ENCODE data around the gene ING5. TPM values are rescaled to one million over a fixed set of nuclear protein-coding genes. Genes with fewer than 3 reads are reported as not detected.

ING5 gene
- total and polyA plus RNA-seq, 7 donors = 14.5 to 25.4 (median 18.9) TPM

DNA sequence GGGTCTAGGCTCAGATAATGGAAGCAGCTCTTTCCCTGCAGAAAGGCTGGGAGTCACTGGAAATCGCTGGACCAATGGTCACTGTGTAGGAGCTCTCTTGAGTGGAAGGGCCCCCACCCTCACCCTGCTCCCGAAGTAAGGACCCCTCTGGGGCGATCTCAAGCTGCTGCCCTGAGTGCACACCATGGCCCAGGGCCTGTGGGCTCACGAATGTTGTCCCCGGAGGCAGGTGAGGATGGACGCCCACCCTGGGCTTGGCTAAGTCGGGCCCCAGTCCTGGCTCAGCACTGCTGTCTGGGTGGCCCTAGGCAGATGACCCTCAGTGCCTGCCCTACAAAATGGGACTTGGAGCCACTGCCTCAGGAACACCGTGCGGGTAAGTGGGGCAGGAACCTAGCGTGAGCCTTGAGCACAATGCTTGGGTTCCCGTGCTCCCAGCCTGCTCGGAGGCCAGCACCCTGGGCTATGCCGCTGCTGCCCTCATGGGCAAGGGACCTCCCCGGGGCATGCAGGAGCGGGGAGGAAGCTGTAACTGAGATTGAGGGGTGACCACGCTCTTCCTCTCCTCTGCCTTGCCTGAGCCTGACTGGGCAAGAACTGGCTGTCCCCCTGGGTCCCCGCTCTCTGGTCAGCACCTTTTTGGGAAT, 36.3 kb downstream of the ING5 start:
- TF ChIP-seq, protein P1, sequence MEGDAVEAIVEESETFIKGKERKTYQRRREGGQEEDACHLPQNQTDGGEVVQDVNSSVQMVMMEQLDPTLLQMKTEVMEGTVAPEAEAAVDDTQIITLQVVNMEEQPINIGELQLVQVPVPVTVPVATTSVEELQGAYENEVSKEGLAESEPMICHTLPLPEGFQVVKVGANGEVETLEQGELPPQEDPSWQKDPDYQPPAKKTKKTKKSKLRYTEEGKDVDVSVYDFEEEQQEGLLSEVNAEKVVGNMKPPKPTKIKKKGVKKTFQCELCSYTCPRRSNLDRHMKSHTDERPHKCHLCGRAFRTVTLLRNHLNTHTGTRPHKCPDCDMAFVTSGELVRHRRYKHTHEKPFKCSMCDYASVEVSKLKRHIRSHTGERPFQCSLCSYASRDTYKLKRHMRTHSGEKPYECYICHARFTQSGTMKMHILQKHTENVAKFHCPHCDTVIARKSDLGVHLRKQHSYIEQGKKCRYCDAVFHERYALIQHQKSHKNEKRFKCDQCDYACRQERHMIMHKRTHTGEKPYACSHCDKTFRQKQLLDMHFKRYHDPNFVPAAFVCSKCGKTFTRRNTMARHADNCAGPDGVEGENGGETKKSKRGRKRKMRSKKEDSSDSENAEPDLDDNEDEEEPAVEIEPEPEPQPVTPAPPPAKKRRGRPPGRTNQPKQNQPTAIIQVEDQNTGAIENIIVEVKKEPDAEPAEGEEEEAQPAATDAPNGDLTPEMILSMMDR (IDR thresholded peaks at IDR 0.05) = no peak
- peaks cover 0 to 14% of the 10 kb centered on the region in 2 donors for H3K36me3 ChIP-seq (ENCODE audit: insufficient read depth in 1 of 2, low read depth in 1 of 2)

DNA sequence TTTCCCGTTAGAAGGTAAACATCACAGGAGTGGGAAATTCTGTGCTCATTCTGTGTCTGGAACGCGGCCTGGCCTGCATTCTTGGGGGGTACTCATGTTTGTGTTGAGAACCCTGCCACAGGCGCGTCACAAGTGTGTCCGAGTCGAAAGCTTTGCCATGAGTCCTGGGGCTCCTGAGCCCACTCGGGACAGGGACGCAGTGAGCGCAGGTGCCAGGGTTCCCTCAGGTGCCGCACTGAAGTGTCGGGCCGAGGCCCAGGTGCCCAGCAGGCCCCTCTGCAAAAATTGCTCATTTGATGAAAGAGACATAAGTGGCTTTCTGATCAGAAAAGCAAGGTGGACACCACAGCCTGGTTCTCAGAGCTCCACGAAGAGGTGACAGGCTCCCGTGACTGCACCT, 37.3 kb downstream of the ING5 start:
- no peak for DNase-seq

More for the DNA sequence above, 36.3 kb downstream of the ING5 start:
- DNase-seq (no peak), ATAC-seq (no peak)
- H3K27ac ChIP-seq = no peak overlapping the region
- intact Hi-C loops (cut with DNase I) = loop anchor here in 1 of 2 donors (5.0 to 10.0 kb wide), 2 partner anchors 139 to 883 kb away; no protein-coding TSS in a partner anchor
- H3K4me3 ChIP-seq = no peak overlapping the region
- no peaks in the 10 kb centered on the region for H3K27me3 ChIP-seq (ENCODE audit: insufficient read depth in 3 of 3, low read length in 2 of 3)
- H3K4me1 ChIP-seq = peaks cover 4% of the 10 kb centered on the region
- 92 to 94% (median 93%) methylated on average over 16 to 17 of the region's 17 CpGs for WGBS, 3 donors
- H3K9me3 ChIP-seq = no peaks in the 10 kb centered on the region

DNA sequence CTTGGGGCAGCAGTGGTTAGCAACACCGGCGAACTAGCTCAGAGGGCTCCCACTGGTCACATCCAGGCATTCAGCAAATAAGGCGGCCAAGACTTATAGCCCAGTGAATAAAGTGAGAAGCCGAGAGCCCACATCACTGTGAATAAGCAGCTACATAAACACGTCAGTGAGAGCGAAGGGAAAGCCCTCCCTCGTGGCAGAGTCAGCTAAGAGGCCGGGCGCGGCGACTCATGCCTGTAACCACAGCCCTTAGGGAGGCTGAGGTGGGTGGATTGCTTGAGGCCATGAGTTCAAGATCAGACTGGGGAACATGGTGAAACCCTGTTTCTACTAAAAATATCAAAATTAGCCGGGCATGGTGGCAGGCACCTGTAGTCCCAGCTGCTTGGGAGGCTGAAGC, 37.8 kb downstream of the ING5 start:
- intact Hi-C loops (cut with DNase I) = loop anchor here in 1 of 2 donors (5.0 to 10.0 kb wide), 2 partner anchors 138 to 885 kb away; no protein-coding TSS in a partner anchor
- H3K9me3 ChIP-seq = no peaks in the 10 kb centered on the region
- H3K27ac ChIP-seq = no peak overlapping the region
- H3K4me1 ChIP-seq = no peaks in the 10 kb centered on the region
- H3K36me3 ChIP-seq (ENCODE audit: insufficient read depth in 1 of 2, low read depth in 1 of 2) = peaks cover 0 to 28% of the 10 kb centered on the region in 2 donors
- DNase-seq = no peak
- WGBS, 3 donors = 92 to 93% (median 92%) methylated on average over 12 of the region's 12 CpGs
- no peak overlapping the region for H3K4me3 ChIP-seq
- no peak for ATAC-seq
- TF ChIP-seq, protein P1 (IDR thresholded peaks at IDR 0.05) = no peak
- no peaks in the 10 kb centered on the region for H3K27me3 ChIP-seq (ENCODE audit: insufficient read depth in 3 of 3, low read length in 2 of 3)

More for the DNA sequence above, 37.3 kb downstream of the ING5 start:
- Histone ChIP-seq H3K27ac (no peak overlapping the region), H3K36me3 (ENCODE audit: insufficient read depth in 1 of 2, low read depth in 1 of 2) (peaks cover 0 to 24% of the 10 kb centered on the region in 2 donors), H3K27me3 (ENCODE audit: insufficient read depth in 3 of 3, low read length in 2 of 3) (no peaks in the 10 kb centered on the region), H3K9me3 (no peaks in the 10 kb centered on the region), H3K4me1 (no peaks in the 10 kb centered on the region), H3K4me3 (no peak overlapping the region)
- TF ChIP-seq, protein P1 (IDR thresholded peaks at IDR 0.05) = no peak
- no peak for ATAC-seq
- WGBS, 3 donors = 91 to 93% (median 92%) methylated on average over 15 of the region's 15 CpGs
- intact Hi-C loops (cut with DNase I) = loop anchor here in 1 of 2 donors (5.0 to 10.0 kb wide), 2 partner anchors 138 to 884 kb away; no protein-coding TSS in a partner anchor

DNA sequence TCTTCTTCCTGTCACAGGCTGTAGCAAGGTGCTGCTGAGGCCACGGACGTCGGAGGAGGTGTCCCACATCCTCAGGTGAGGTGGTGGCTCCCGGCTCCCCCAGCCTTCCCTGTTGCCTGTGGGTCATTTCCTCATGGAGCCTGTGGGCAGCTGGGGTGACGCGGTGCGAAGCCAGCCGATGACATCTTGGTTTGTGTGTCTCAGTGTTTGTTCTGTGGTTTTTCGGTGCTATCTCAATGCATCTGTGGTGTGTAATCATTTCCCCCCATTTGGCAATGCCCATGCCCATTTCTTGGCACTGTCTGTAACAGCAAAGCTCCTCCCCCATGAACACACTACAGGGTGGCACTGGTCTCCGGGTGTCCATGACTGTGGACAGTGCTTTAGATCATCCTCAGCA, 39.2 kb downstream of the ING5 start:
- Histone ChIP-seq H3K9me3 (no peaks in the 10 kb centered on the region), H3K4me1 (no peaks in the 10 kb centered on the region), H3K27ac (no peak overlapping the region), H3K27me3 (ENCODE audit: insufficient read depth in 3 of 3, low read length in 2 of 3) (no peaks in the 10 kb centered on the region), H3K36me3 (ENCODE audit: insufficient read depth in 1 of 2, low read depth in 1 of 2) (peaks cover 0 to 42% of the 10 kb centered on the region in 2 donors), H3K4me3 (no peak overlapping the region)
- ATAC-seq (peak in 2 of 4 donors; percentile 24 to 26), DNase-seq (no peak)
- WGBS, 3 donors = 66 to 78% (median 76%) methylated on average over 9 to 10 of the region's 10 CpGs
- intact Hi-C loops (cut with DNase I) = no loop called here
- TF ChIP-seq, protein P1 (IDR thresholded peaks at IDR 0.05) = no peak

Data from psoas muscle (tissue), 8 donors.